Measurements from ENCODE around the gene FLNC. TPM values are rescaled to one million over a fixed set of nuclear protein-coding genes. Genes with fewer than 3 reads are reported as not detected.

Gene FLNC
- total and polyA plus RNA-seq, 3 donors from 2014 or later = 8.8 to 21.4 (median 14.4) TPM

GRCh38 chr7:128903621-128904361 is 73.6 kb downstream of the FLNC start:
- intact Hi-C loops (cut with DNase I; ENCODE audit: low total_unique reads) = no loop called here
- no peak for DNase-seq
- Histone ChIP-seq H3K27me3 (no peaks in the 10 kb centered on the region), H3K9me3 (no peaks in the 10 kb centered on the region), H3K4me1 (no peaks in the 10 kb centered on the region), H3K27ac (no peak overlapping the region), H3K36me3 (ENCODE audit: low read depth, missing control alignments) (no peaks in the 10 kb centered on the region), H3K4me3 (no peak overlapping the region)
- 83 to 84% methylated on average over 7 to 14 of the region's 14 CpGs for WGBS, 2 donors
- TF ChIP-seq, protein P1, sequence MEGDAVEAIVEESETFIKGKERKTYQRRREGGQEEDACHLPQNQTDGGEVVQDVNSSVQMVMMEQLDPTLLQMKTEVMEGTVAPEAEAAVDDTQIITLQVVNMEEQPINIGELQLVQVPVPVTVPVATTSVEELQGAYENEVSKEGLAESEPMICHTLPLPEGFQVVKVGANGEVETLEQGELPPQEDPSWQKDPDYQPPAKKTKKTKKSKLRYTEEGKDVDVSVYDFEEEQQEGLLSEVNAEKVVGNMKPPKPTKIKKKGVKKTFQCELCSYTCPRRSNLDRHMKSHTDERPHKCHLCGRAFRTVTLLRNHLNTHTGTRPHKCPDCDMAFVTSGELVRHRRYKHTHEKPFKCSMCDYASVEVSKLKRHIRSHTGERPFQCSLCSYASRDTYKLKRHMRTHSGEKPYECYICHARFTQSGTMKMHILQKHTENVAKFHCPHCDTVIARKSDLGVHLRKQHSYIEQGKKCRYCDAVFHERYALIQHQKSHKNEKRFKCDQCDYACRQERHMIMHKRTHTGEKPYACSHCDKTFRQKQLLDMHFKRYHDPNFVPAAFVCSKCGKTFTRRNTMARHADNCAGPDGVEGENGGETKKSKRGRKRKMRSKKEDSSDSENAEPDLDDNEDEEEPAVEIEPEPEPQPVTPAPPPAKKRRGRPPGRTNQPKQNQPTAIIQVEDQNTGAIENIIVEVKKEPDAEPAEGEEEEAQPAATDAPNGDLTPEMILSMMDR (IDR thresholded peaks at IDR 0.05) = no peak
- no peak for TF ChIP-seq POLR2A (IDR thresholded peaks at IDR 0.05)

DNA sequence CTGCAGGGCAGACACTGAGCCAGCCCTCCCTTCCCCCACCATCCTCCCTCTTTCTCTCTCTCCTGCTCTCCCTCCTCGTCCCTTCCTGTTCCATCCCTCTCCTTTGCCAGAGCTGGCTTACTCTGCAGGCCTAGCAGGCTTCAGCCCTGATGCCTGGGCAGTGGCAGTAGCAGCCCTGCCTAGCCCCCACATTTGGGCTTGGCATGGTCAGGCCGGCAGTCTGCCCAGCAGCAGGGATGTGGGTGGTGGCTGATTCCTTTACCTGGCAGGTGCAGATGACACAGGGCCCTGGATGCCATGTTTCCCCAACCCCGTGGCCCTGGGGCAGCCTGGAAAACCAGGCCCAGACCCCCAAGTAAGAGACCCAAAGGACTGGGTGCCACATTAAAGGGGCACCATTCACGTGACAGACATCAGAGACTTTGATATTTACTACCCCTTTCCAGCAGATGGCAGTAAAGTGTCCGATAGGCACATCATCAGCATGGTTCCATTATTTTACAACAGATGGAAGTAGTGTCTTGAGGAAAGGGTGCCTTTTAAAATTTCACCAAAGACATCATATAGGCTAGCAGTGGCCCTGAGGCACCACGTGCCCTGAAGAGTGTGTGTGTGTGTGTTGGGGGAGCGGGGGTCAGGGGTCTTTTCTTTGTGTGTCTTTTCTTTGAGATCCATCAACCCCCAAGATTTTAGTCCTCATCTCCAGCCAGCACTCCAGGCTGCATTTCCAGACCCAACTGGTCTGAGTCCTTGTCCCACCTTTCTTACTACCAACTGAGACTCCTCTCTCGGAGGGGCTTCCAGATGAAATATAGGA is 74.4 kb downstream of the FLNC start:
- H3K27me3 ChIP-seq = no peaks in the 10 kb centered on the region
- no peak for DNase-seq
- H3K9me3 ChIP-seq = no peaks in the 10 kb centered on the region
- intact Hi-C loops (cut with DNase I; ENCODE audit: low total_unique reads) = no loop called here
- WGBS, 2 donors = 55 to 63% methylated on average over 8 of the region's 8 CpGs
- H3K4me3 ChIP-seq = no peak overlapping the region
- H3K36me3 ChIP-seq (ENCODE audit: low read depth, missing control alignments) = no peaks in the 10 kb centered on the region
- TF ChIP-seq, protein P1 (IDR thresholded peaks at IDR 0.05) = peak; percentile 26 to 53 (median 43)
- no peak for TF ChIP-seq POLR2A (IDR thresholded peaks at IDR 0.05)
- H3K27ac ChIP-seq = no peak overlapping the region
- no peaks in the 10 kb centered on the region for H3K4me1 ChIP-seq

DNA sequence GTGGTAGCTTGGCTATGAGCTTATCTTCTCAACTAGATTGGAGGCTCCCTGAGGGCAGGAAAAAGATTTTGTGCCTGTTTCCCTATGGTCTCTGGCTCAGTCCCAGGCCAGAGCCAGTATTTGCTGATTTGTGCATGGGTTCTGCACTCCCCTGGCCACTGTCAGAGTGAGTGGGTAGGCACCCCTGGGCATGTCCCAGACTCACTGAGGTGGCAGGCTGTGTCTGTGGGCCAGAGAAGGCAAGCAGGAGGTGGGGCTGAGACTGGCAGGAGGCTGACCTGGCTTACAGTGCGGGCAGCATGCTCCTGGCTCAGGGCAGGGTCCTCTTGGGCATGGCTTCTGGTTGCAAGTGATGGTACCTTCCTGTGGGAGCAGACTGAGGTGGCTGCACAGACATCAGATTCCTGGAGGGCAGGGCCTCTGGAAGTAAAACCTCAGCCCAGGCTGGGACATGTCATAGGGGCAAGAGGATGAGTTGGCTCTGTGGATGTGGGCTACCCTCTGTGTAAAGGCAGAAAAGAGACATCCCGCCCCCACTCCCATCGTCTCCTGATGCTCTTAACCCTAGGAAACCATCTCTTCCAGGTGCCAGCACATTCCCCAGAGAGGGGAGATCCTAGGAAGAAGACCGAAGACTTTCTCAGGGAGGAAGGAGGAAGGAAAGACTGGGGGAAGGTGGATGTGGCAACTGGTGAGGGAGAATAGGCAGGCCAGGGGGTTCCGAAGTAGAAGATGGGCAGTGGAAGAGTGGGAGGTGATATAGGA is 76.0 kb downstream of the FLNC start:
- 95 to 96% methylated on average over 5 of the region's 5 CpGs for WGBS, 2 donors
- Histone ChIP-seq H3K4me3 (no peak overlapping the region), H3K4me1 (no peaks in the 10 kb centered on the region), H3K27me3 (no peaks in the 10 kb centered on the region), H3K27ac (no peak overlapping the region), H3K9me3 (no peaks in the 10 kb centered on the region), H3K36me3 (ENCODE audit: low read depth, missing control alignments) (no peaks in the 10 kb centered on the region)
- no peak for DNase-seq
- TF ChIP-seq, protein P1 (IDR thresholded peaks at IDR 0.05) = no peak
- no peak for TF ChIP-seq POLR2A (IDR thresholded peaks at IDR 0.05)
- intact Hi-C loops (cut with DNase I; ENCODE audit: low total_unique reads) = no loop called here

DNA sequence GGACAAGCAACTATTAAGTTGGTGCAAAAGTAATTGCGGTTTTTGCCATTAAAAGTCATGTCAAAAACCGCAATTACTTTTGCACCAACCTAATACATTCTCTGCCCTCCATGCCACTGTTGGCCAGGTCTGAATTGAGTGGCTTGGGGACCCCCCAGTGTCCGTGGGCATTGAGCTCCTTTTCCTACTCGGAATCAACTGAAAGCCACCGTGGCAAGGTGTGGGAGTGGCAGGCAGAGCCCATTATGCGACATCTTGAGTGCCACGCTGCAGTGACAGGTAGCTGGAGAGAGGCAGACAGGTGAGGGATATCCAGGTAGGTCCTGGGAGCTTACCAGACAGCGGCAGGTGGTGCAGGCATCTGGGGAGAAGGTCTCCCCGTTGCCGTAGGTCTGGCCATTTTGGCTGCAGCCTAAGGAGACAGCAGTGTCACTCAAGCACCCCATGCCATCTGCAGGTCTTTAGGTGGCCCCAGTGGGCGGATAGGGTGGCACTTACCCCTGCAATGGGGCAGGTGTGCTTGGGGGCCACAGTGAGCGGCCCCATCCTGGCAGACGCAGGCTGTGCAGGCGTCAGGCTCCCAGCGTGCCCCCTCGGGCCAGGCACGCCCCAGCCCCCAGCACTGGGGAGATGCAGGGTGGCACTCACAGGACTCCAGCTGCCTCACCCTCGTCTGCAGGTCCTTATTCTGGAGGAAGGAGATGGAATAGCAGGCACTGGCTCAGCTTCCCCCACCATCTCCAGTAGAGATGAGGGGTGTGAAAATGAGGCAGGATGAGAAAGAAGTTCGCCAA is 76.8 kb downstream of the FLNC start:
- TF ChIP-seq, protein P1 (IDR thresholded peaks at IDR 0.05) = no peak
- TF ChIP-seq POLR2A (IDR thresholded peaks at IDR 0.05) = no peak
- intact Hi-C loops (cut with DNase I; ENCODE audit: low total_unique reads) = no loop called here
- 85 to 88% methylated on average over 8 to 19 of the region's 19 CpGs for WGBS, 2 donors
- Histone ChIP-seq H3K36me3 (ENCODE audit: low read depth, missing control alignments) (no peaks in the 10 kb centered on the region), H3K4me3 (no peak overlapping the region), H3K27ac (no peak overlapping the region), H3K9me3 (no peaks in the 10 kb centered on the region), H3K27me3 (no peaks in the 10 kb centered on the region), H3K4me1 (no peaks in the 10 kb centered on the region)
- no peak for DNase-seq

All from testis (tissue), 3 donors.